ENCODE measurements around the gene RAPGEF1.

Gene RAPGEF1

GRCh38 chr9:131621551-131622358, 118.1 kb downstream of the RAPGEF1 start:
- no peak for TF ChIP-seq TEAD4 (IDR thresholded peaks at IDR 0.05)
- TF ChIP-seq, protein P1, sequence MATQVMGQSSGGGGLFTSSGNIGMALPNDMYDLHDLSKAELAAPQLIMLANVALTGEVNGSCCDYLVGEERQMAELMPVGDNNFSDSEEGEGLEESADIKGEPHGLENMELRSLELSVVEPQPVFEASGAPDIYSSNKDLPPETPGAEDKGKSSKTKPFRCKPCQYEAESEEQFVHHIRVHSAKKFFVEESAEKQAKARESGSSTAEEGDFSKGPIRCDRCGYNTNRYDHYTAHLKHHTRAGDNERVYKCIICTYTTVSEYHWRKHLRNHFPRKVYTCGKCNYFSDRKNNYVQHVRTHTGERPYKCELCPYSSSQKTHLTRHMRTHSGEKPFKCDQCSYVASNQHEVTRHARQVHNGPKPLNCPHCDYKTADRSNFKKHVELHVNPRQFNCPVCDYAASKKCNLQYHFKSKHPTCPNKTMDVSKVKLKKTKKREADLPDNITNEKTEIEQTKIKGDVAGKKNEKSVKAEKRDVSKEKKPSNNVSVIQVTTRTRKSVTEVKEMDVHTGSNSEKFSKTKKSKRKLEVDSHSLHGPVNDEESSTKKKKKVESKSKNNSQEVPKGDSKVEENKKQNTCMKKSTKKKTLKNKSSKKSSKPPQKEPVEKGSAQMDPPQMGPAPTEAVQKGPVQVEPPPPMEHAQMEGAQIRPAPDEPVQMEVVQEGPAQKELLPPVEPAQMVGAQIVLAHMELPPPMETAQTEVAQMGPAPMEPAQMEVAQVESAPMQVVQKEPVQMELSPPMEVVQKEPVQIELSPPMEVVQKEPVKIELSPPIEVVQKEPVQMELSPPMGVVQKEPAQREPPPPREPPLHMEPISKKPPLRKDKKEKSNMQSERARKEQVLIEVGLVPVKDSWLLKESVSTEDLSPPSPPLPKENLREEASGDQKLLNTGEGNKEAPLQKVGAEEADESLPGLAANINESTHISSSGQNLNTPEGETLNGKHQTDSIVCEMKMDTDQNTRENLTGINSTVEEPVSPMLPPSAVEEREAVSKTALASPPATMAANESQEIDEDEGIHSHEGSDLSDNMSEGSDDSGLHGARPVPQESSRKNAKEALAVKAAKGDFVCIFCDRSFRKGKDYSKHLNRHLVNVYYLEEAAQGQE (IDR thresholded peaks at IDR 0.05; ENCODE audit: low read depth): no peak
- no peak for TF ChIP-seq EGR1 (IDR thresholded peaks at IDR 0.05)
- TF ChIP-seq EP300 (IDR thresholded peaks at IDR 0.05; ENCODE audit: borderline replicate concordance): no peak

DNA sequence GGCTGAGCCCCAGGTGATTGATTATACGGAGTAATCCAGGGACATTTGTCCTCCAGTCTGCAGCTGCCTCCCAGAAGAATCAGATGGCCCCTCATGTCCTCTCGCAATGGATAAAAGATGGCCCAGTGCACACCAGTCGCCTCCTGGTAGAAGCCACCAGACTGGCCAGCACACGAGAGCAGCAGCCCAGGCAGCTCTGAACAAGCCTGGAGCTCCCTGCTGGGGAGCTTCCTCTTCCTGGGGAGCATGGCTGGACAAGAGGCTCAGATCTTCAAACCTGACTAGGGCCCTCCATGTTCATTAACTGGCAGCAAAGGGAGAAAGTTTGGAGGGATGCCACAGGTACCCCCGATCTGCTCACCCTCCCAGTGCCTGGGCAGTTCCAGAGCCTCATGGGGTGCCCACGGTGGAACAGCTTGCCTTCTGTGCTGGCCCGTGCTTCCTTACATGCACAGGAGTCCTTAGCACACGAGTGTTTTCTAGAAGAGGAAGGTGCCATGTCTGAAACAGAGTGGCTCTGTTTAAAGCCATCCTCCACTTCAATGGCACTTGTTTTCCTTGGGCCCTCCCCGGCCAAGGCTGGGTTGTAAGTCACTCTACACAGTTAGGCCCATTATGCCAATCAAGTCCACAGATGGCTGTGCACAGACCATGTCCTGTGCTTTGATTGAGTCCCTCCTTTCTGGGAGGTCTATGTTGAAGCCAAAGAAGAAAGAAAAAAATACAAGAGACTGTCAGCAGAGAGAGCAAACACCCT, 118.9 kb downstream of the RAPGEF1 start:
- no peak for TF ChIP-seq CEBPB (IDR thresholded peaks at IDR 0.05)
- TF ChIP-seq USF1 (IDR thresholded peaks at IDR 0.05): no peak
- TF ChIP-seq EGR1 (IDR thresholded peaks at IDR 0.05): no peak
- no peak for TF ChIP-seq ZBTB7A (IDR thresholded peaks at IDR 0.05; ENCODE audit: low read depth)

GRCh38 chr9:131619680-131620079, 120.2 kb downstream of the RAPGEF1 start:
- TF ChIP-seq ZBTB7A (IDR thresholded peaks at IDR 0.05; ENCODE audit: low read depth) (no peak), RAD21 (IDR thresholded peaks at IDR 0.05; ENCODE audit: low read depth) (no peak), CREB1 (IDR thresholded peaks at IDR 0.05; ENCODE audit: low read depth) (no peak), NFIC (IDR thresholded peaks at IDR 0.05) (no peak), YY1 (IDR thresholded peaks at IDR 0.05; ENCODE audit: low read depth) (no peak), FOXM1 (IDR thresholded peaks at IDR 0.05; ENCODE audit: borderline replicate concordance, low read depth) (no peak), EGR1 (IDR thresholded peaks at IDR 0.05) (no peak), TAF1 (IDR thresholded peaks at IDR 0.05; ENCODE audit: low read depth) (no peak), MAX (IDR thresholded peaks at IDR 0.05) (no peak), CEBPB (IDR thresholded peaks at IDR 0.05) (no peak), USF1 (IDR thresholded peaks at IDR 0.05) (no peak), TEAD4 (IDR thresholded peaks at IDR 0.05) (no peak), EP300 (IDR thresholded peaks at IDR 0.05; ENCODE audit: borderline replicate concordance) (no peak), TCF12 (IDR thresholded peaks at IDR 0.05; ENCODE audit: low read depth) (no peak)
- TF ChIP-seq, protein P1 (IDR thresholded peaks at IDR 0.05; ENCODE audit: low read depth): no peak

- no peak for TF ChIP-seq NFIC (IDR thresholded peaks at IDR 0.05)
- TF ChIP-seq CREB1 (IDR thresholded peaks at IDR 0.05; ENCODE audit: low read depth): no peak
- no peak for TF ChIP-seq TCF12 (IDR thresholded peaks at IDR 0.05; ENCODE audit: low read depth)
- no peak for TF ChIP-seq RAD21 (IDR thresholded peaks at IDR 0.05; ENCODE audit: low read depth)
- no peak for TF ChIP-seq USF1 (IDR thresholded peaks at IDR 0.05)
- TF ChIP-seq TEAD4 (IDR thresholded peaks at IDR 0.05): no peak
- no peak for TF ChIP-seq TAF1 (IDR thresholded peaks at IDR 0.05; ENCODE audit: low read depth)
Observed at GRCh38 chr9:131618785-131619184, 121.1 kb downstream of the RAPGEF1 start.

DNA sequence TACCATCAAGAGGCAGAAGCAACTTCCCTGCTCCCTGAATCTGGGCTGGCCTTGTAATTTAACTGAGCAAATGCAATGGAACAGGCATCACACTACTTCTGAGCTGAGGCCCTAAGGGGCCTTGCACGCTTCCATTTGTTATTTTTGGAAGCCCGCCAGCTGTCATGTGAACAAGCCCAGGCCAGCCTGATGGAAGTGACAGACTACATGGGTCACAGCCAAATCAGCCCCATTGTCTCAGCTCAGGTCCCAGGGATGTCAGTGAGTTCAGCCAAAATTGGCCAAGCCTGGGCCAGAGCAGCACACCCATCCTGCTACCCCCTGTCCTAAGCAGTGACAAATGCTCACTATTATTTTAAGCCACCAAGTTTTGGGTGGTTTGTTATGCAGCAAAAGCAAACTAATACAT, 121.8 kb downstream of the RAPGEF1 start:
- TF ChIP-seq EGR1 (IDR thresholded peaks at IDR 0.05) (no peak), NFIC (IDR thresholded peaks at IDR 0.05) (peak; percentile 43; the same call in 1 of the 2 replicates)

- TF ChIP-seq, protein P1 (IDR thresholded peaks at IDR 0.05; ENCODE audit: low read depth): no peak
- TF ChIP-seq FOXM1 (IDR thresholded peaks at IDR 0.05; ENCODE audit: borderline replicate concordance, low read depth): no peak
- TF ChIP-seq USF1 (IDR thresholded peaks at IDR 0.05): no peak
- no peak for TF ChIP-seq YY1 (IDR thresholded peaks at IDR 0.05; ENCODE audit: low read depth)
- no peak for TF ChIP-seq ZBTB7A (IDR thresholded peaks at IDR 0.05; ENCODE audit: low read depth)
- no peak for TF ChIP-seq EP300 (IDR thresholded peaks at IDR 0.05; ENCODE audit: borderline replicate concordance)
- no peak for TF ChIP-seq CREB1 (IDR thresholded peaks at IDR 0.05; ENCODE audit: low read depth)
- no peak for TF ChIP-seq TCF12 (IDR thresholded peaks at IDR 0.05; ENCODE audit: low read depth)
- no peak for TF ChIP-seq EGR1 (IDR thresholded peaks at IDR 0.05)
- TF ChIP-seq CEBPB (IDR thresholded peaks at IDR 0.05): no peak
- no peak for TF ChIP-seq TEAD4 (IDR thresholded peaks at IDR 0.05)
- TF ChIP-seq NFIC (IDR thresholded peaks at IDR 0.05): no peak
- TF ChIP-seq RAD21 (IDR thresholded peaks at IDR 0.05; ENCODE audit: low read depth): no peak
- no peak for TF ChIP-seq MAX (IDR thresholded peaks at IDR 0.05)
- TF ChIP-seq TAF1 (IDR thresholded peaks at IDR 0.05; ENCODE audit: low read depth): no peak
Observed at GRCh38 chr9:131617611-131618010, 122.3 kb downstream of the RAPGEF1 start.
